Activated CD8-positive, alpha-beta T cell treated with anti-CD3 and anti-CD28 coated beads for 36 hours (primary cell): Measurements from ENCODE around the gene PTGR3. TPM values are rescaled to one million over a fixed set of nuclear protein-coding genes. Genes with fewer than 3 reads are reported as not detected.
"Not testable (repeated sequence)": the region's sequence is repeated elsewhere in the genome, so short reads cannot be mapped to it uniquely, and the experiment has no call there.

Experiments used
- ATAC-seq: fragments of 200-7000 bp; cut with Tn5 transposase; one replicate; pipeline ENCODE4 v1.10.0; 2021; ENCODE audit warnings: mild to moderate bottlenecking, moderate library complexity
- CTCF ChIA-PET: fragments of 350-600 bp; sonication (Branson Sonifier 250); formaldehyde crosslinking; loops from one replicate; lab custom pipeline; 2021; ENCODE audit warnings: antibody characterized with exemption; lab: Charles Lee
- POLR2A ChIA-PET: fragments of 350-600 bp; sonication (Branson Sonifier 250); formaldehyde crosslinking; loops from one replicate; lab custom pipeline; 2021; ENCODE audit warnings: antibody characterized with exemption; lab: Charles Lee
- DNase-seq: peaks from one replicate; pipeline ENCODE4 v3.0.0-alpha.2; 2020
- H3K27ac Mint-ChIP-seq: one replicate; pipeline ENCODE4 v1.8.0; 2021; ENCODE audit warnings: mild to moderate bottlenecking, mixed read lengths
- H3K27me3 Mint-ChIP-seq: one replicate; pipeline ENCODE4 v1.8.0; 2021; ENCODE audit warnings: mixed read lengths
- H3K36me3 Mint-ChIP-seq: one replicate; pipeline ENCODE4 v1.8.0; 2021; ENCODE audit warnings: low read depth, mixed read lengths
- H3K4me1 Mint-ChIP-seq: one replicate; pipeline ENCODE4 v1.8.0; 2021; ENCODE audit warnings: low read depth, mixed read lengths
- H3K4me3 Mint-ChIP-seq: one replicate; pipeline ENCODE4 v1.8.0; 2021; ENCODE audit warnings: mild to moderate bottlenecking, moderate library complexity, mixed read lengths
- H3K9me3 Mint-ChIP-seq: one replicate; pipeline ENCODE4 v1.8.0; 2021; ENCODE audit warnings: mixed read lengths
- CTCF ChIP-seq: fragments of 200-600 bp; IDR thresholded peaks from one replicate; pipeline ENCODE4 v1.8.0; 2022; ENCODE audit warnings: antibody characterized with exemption, mild to moderate bottlenecking
- intact Hi-C: fragments of 100-400 bp; cut with micrococcal nuclease; formaldehyde crosslinking; loops from one replicate; pipeline ENCODE4 v1.10.0; 2022
- total RNA-seq, 2 experiments: library from RNA; stranded (reverse); gene quantifications; one replicate each; pipeline ENCODE4 v1.2.3, GENCODE V29; 2021

PTGR3 gene
- total RNA-seq, 2 experiments from 2014 or later, result 20.0 to 21.1 TPM

- CTCF ChIA-PET, result no interaction called here
- no peaks in the 10 kb centered on the region for H3K27me3 Mint-ChIP-seq
These were observed 16.0 kb downstream of the PTGR3 start for GRCh38 chr18:75192899-75193298.

GRCh38 chr18:75189696-75190095 is 19.2 kb downstream of the PTGR3 start:
- intact Hi-C loops, result no loop called here
- H3K36me3 Mint-ChIP-seq, result no peaks in the 10 kb centered on the region
- H3K27ac Mint-ChIP-seq, result no peak overlapping the region
- H3K4me3 Mint-ChIP-seq, result no peak overlapping the region
- TF ChIP-seq CTCF, result no peak
- H3K9me3 Mint-ChIP-seq, result no peaks in the 10 kb centered on the region
- POLR2A ChIA-PET, result no interaction called here
- no peak for DNase-seq
- no peaks in the 10 kb centered on the region for H3K4me1 Mint-ChIP-seq
- no peak for ATAC-seq
- H3K27me3 Mint-ChIP-seq, result no peaks in the 10 kb centered on the region
- CTCF ChIA-PET, result no interaction called here

More at GRCh38 chr18:75192899-75193298, 16.0 kb downstream of the PTGR3 start:
- Mint-ChIP-seq H3K4me1 (peaks cover 3% of the 10 kb centered on the region), H3K4me3 (no peak overlapping the region), H3K36me3 (no peaks in the 10 kb centered on the region), H3K9me3 (no peaks in the 10 kb centered on the region), H3K27ac (no peak overlapping the region)
- no peak for TF ChIP-seq CTCF
- POLR2A ChIA-PET, result no interaction called here
- ATAC-seq (no peak), DNase-seq (no peak)
- intact Hi-C loops, result no loop called here

GRCh38 chr18:75187702-75188101 is 21.2 kb downstream of the PTGR3 start:
- H3K27me3 Mint-ChIP-seq, ATAC-seq, H3K4me3 Mint-ChIP-seq, H3K36me3 Mint-ChIP-seq, DNase-seq, H3K27ac Mint-ChIP-seq, CTCF ChIA-PET, H3K4me1 Mint-ChIP-seq, intact Hi-C loops, H3K9me3 Mint-ChIP-seq: not testable (repeated sequence)
- POLR2A ChIA-PET, result interaction anchor here (0.7 kb wide), 1 partner anchor 63 kb away, joined by 3 read pairs; no protein-coding TSS in a partner anchor

GRCh38 chr18:75185460-75185859 is 23.5 kb downstream of the PTGR3 start:
- no peaks in the 10 kb centered on the region for H3K4me1 Mint-ChIP-seq
- H3K9me3 Mint-ChIP-seq, result no peaks in the 10 kb centered on the region
- H3K36me3 Mint-ChIP-seq, result no peaks in the 10 kb centered on the region
- DNase-seq, result no peak
- ATAC-seq, result no peak
- H3K27ac Mint-ChIP-seq, result no peak overlapping the region
- intact Hi-C loops, result no loop called here
- CTCF ChIA-PET, result no interaction called here
- POLR2A ChIA-PET, result no interaction called here
- H3K4me3 Mint-ChIP-seq, result no peak overlapping the region
- no peak for TF ChIP-seq CTCF
- H3K27me3 Mint-ChIP-seq, result peaks cover 2% of the 10 kb centered on the region

- Mint-ChIP-seq H3K9me3 (no peaks in the 10 kb centered on the region), H3K4me3 (no peak overlapping the region), H3K27ac (no peak overlapping the region), H3K36me3 (no peaks in the 10 kb centered on the region), H3K4me1 (no peaks in the 10 kb centered on the region), H3K27me3 (peaks cover 2% of the 10 kb centered on the region)
- no peak for DNase-seq
- CTCF ChIA-PET, result no interaction called here
- POLR2A ChIA-PET, result no interaction called here
- no peak for ATAC-seq
- TF ChIP-seq CTCF, result no peak
- intact Hi-C loops, result no loop called here
These were observed 24.9 kb downstream of the PTGR3 start for GRCh38 chr18:75183973-75184493.

- intact Hi-C loops, result no loop called here
- no peak for DNase-seq
These were observed 25.4 kb downstream of the PTGR3 start for GRCh38 chr18:75183524-75183923.

More at GRCh38 chr18:75183524-75183923, 25.4 kb downstream of the PTGR3 start:
- H3K36me3 Mint-ChIP-seq, result no peaks in the 10 kb centered on the region
- H3K9me3 Mint-ChIP-seq, result no peaks in the 10 kb centered on the region
- no peak for ATAC-seq
- TF ChIP-seq CTCF, result no peak
- ChIA-PET POLR2A (no interaction called here), CTCF (no interaction called here)
- H3K27ac Mint-ChIP-seq, result no peak overlapping the region
- no peak overlapping the region for H3K4me3 Mint-ChIP-seq
- no peaks in the 10 kb centered on the region for H3K4me1 Mint-ChIP-seq
- H3K27me3 Mint-ChIP-seq, result peaks cover 2% of the 10 kb centered on the region
